Transverse colon (tissue), 3 donors: ENCODE measurements around the gene KLK8.

ENCODE experiments used
- POLR2A ChIP-seq: fragments of 450-650 bp; IDR thresholded peaks from one replicate; pipeline ENCODE4 v1.6.1; 2016; ENCODE audit warnings: antibody characterized with exemption, mild to moderate bottlenecking, moderate library complexity
- TF ChIP-seq, protein P1 (sequence below), 5 experiments: fragments of 200-600 bp in 3 of 5; fragments of 450-650 bp in 2 of 5; sonication (generic) in 3 of 5; IDR thresholded peaks; 1 replicate in 2 of 5; 2 replicates in 3 of 5; pipeline ENCODE4 v1.5.1; 2016 to 2017; ENCODE audit warnings: antibody characterized with exemption in 5 of 5, inconsistent platforms in 3 of 5, mild to moderate bottlenecking in 2 of 5, moderate library complexity in 1 of 5

DNA sequence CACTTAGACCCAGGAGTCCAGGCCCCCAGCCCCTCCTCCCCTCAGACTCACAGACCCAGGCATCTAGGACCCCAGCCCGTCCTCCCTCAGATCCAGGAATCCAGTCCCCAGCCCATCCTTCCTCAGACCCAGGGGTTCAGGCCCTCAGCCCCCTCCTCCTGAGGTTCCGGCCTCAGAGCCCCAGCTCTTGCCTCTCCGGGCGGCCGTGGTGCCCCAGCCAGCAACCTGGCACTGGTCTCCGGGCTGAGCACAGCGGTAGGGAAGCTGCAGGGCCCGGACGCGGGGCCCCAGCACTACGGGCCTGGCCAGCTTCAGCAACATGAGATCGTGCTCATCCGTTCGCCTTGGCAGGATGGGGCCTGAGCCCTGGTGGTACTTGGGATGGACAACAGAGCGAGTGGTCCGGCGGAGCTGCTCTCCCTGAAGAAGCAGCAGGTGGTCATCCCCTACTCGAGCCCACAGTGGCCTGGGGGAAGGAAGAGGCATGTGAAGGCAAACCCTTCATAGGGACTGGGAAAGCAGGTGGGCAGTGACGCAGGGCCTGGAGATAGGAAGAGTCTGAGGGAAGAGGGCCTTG is 14.4 kb upstream of the KLK8 start:
- TF ChIP-seq POLR2A = no peak
- TF ChIP-seq, protein P1, sequence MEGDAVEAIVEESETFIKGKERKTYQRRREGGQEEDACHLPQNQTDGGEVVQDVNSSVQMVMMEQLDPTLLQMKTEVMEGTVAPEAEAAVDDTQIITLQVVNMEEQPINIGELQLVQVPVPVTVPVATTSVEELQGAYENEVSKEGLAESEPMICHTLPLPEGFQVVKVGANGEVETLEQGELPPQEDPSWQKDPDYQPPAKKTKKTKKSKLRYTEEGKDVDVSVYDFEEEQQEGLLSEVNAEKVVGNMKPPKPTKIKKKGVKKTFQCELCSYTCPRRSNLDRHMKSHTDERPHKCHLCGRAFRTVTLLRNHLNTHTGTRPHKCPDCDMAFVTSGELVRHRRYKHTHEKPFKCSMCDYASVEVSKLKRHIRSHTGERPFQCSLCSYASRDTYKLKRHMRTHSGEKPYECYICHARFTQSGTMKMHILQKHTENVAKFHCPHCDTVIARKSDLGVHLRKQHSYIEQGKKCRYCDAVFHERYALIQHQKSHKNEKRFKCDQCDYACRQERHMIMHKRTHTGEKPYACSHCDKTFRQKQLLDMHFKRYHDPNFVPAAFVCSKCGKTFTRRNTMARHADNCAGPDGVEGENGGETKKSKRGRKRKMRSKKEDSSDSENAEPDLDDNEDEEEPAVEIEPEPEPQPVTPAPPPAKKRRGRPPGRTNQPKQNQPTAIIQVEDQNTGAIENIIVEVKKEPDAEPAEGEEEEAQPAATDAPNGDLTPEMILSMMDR (IDR thresholded peaks at IDR 0.05) = no peak
